Panc1 (cell line): Measurements from ENCODE around the gene TRIM8. TPM values are rescaled to one million over a fixed set of nuclear protein-coding genes. Genes with fewer than 3 reads are reported as not detected.

Experiments
- ATAC-seq: fragments of 200-7000 bp; cut with Tn5 transposase; 2 replicates; pipeline ENCODE4 v1.9.1; 2020; ENCODE audit warnings: mild to moderate bottlenecking, moderate library complexity
- BruUV-seq: library from RNA; stranded (reverse); fragments of 400-500 nt; replicated peaks from 2 replicates; lab custom pipeline; 2021; lab: Mats Ljungman, UMichigan
- CTCF ChIA-PET: fragments of 300-600 bp; sonication (Branson Sonifier 250); formaldehyde crosslinking; loops from one replicate; lab custom pipeline; 2022; ENCODE audit warnings: antibody characterized with exemption; lab: Charles Lee
- POLR2A ChIA-PET: fragments of 300-600 bp; sonication (Branson Sonifier 250); formaldehyde crosslinking; loops from one replicate; lab custom pipeline; 2022; ENCODE audit warnings: antibody characterized with exemption; lab: Charles Lee
- DNase-seq: peaks from one replicate; pipeline ENCODE4 v3.0.0-alpha.2; 2010; ENCODE audit warnings: low read depth, low spot score
- H3K27ac ChIP-seq: 2 replicates; pipeline ENCODE4 v1.5.1; 2011; ENCODE audit warnings: mild to moderate bottlenecking, low read length, inconsistent platforms
- H3K27me3 ChIP-seq: fragments of 200-500 bp; sonication (Bioruptor generic); 2 replicates; pipeline ENCODE4 v1.6.0; 2014; ENCODE audit warnings: low read length, inconsistent platforms; ENCODE audit not compliant: control insufficient read depth, insufficient read depth
- H3K36me3 ChIP-seq: fragments of 200-500 bp; sonication (Bioruptor generic); 2 replicates; pipeline ENCODE4 v1.5.1; 2014; ENCODE audit warnings: inconsistent platforms, mild to moderate bottlenecking, low read length, moderate library complexity; ENCODE audit not compliant: control insufficient read depth, insufficient read depth
- H3K4me1 ChIP-seq: 2 replicates; pipeline ENCODE4 v1.5.1; 2011; ENCODE audit warnings: inconsistent platforms, mild to moderate bottlenecking, low read length, moderate library complexity; ENCODE audit not compliant: control insufficient read depth, insufficient read depth
- H3K4me3 ChIP-seq, 2 experiments: 2 replicates each; pipeline ENCODE4 v1.5.1; 2011 to 2012; ENCODE audit warnings: low read depth in 2 of 2, low read length in 2 of 2, mild to moderate bottlenecking in 2 of 2, inconsistent platforms in 1 of 2, moderate library complexity in 1 of 2
- H3K9me3 ChIP-seq: fragments of 200-500 bp; sonication (Bioruptor generic); 2 replicates; pipeline ENCODE4 v1.5.1; 2014; ENCODE audit warnings: low read depth, mild to moderate bottlenecking, inconsistent platforms, low read length, moderate library complexity; ENCODE audit not compliant: control insufficient read depth, insufficient read depth
- CTCF ChIP-seq: fragments of 450-650 bp; IDR thresholded peaks from 2 replicates; pipeline ENCODE4 v1.5.1; 2017; ENCODE audit warnings: mild to moderate bottlenecking
- POLR2AphosphoS5 ChIP-seq: IDR thresholded peaks from 2 replicates; pipeline ENCODE4 v1.6.1; 2012; ENCODE audit warnings: mild to moderate bottlenecking, low read depth, low read length, moderate library complexity
- REST ChIP-seq, 2 experiments: IDR thresholded peaks; 2 replicates each; pipeline ENCODE4 v1.6.1; 2011 to 2012; ENCODE audit warnings: low read depth in 2 of 2, control low read depth in 1 of 2, low read length in 1 of 2, mild to moderate bottlenecking in 1 of 2, moderate library complexity in 1 of 2; ENCODE audit not compliant: insufficient read depth in 1 of 2
- SIN3A ChIP-seq: IDR thresholded peaks from 2 replicates; pipeline ENCODE4 v1.6.1; 2012; ENCODE audit warnings: low read depth, mild to moderate bottlenecking, low read length, moderate library complexity, borderline replicate concordance; ENCODE audit not compliant: insufficient read depth
- TCF7L2 ChIP-seq: IDR thresholded peaks from 2 replicates; pipeline ENCODE4 v1.6.1; 2011; ENCODE audit warnings: mild to moderate bottlenecking, low read depth, low read length, inconsistent platforms
- in situ Hi-C: cut with HindIII; loops from 2 replicates; pipeline ENCODE4 v1.10.0; 2016; ENCODE audit warnings: low sequenced_read_pairs, low pct_unique_long_range_greater_than_20kb
- intact Hi-C: fragments of 100-400 bp; cut with micrococcal nuclease; formaldehyde crosslinking; loops from one replicate; pipeline ENCODE4 v1.10.0; 2022; ENCODE audit not compliant: unreplicated experiment
- total RNA-seq: library from RNA; stranded (reverse); gene quantifications from one replicate; pipeline ENCODE4 v1.2.1, GENCODE V29; 2021; ENCODE audit not compliant: unreplicated experiment

The TRIM8 gene
- total RNA-seq, 1 experiment from 2014 or later: 54.4 TPM

- Histone ChIP-seq H3K4me1 (peaks cover 7% of the 10 kb centered on the region), H3K4me3 (no peak overlapping the region), H3K27ac (no peak overlapping the region), H3K36me3 (no peaks in the 10 kb centered on the region), H3K9me3 (no peaks in the 10 kb centered on the region), H3K27me3 (no peaks in the 10 kb centered on the region)
- ATAC-seq (no peak), DNase-seq (no peak)
- CTCF ChIA-PET: no interaction called here
- in situ Hi-C loops (no loop called here), intact Hi-C loops (no loop called here)
- no peak for TF ChIP-seq REST (IDR thresholded peaks at IDR 0.05; ENCODE audit: insufficient read depth in 1 of 2, low read depth in 2 of 2, low read length in 1 of 2)
- TF ChIP-seq TCF7L2: no peak
- no peak for TF ChIP-seq SIN3A
- TF ChIP-seq CTCF: no peak
- TF ChIP-seq POLR2AphosphoS5: no peak
- BruUV-seq: no TSS peak
- POLR2A ChIA-PET: no interaction called here
Measured at GRCh38 chr10:102617041-102617440, 27.2 kb upstream of the TRIM8 start.

- H3K27ac ChIP-seq: no peak overlapping the region
- H3K4me3 ChIP-seq: no peak overlapping the region
- ChIA-PET CTCF (no interaction called here), POLR2A (no interaction called here)
- TF ChIP-seq REST (IDR thresholded peaks at IDR 0.05; ENCODE audit: insufficient read depth in 1 of 2, low read depth in 2 of 2, low read length in 1 of 2): no peak
- TF ChIP-seq SIN3A: no peak
- TF ChIP-seq POLR2AphosphoS5: no peak
- no peak for TF ChIP-seq CTCF
- no peak for TF ChIP-seq TCF7L2
- H3K4me1 ChIP-seq: peaks cover 7% of the 10 kb centered on the region
- no peaks in the 10 kb centered on the region for H3K36me3 ChIP-seq
- H3K27me3 ChIP-seq: no peaks in the 10 kb centered on the region
- DNase-seq: no peak
- H3K9me3 ChIP-seq: no peaks in the 10 kb centered on the region
- no peak for ATAC-seq
- intact Hi-C loops: no loop called here
- BruUV-seq: no TSS peak
- in situ Hi-C loops: no loop called here
Measured at GRCh38 chr10:102617816-102618215, 26.5 kb upstream of the TRIM8 start.
